Left ventricle myocardium inferior (tissue), 1 donor: Measurements from ENCODE around the gene RPS6KA5. TPM values are rescaled to one million over a fixed set of nuclear protein-coding genes. Genes with fewer than 3 reads are reported as not detected.
"Not testable (repeated sequence)": the region's sequence is repeated elsewhere in the genome, so short reads cannot be mapped to it uniquely, and the experiment has no call there.

ENCODE experiments used
- DNase-seq: peaks from one replicate; pipeline ENCODE4 v3.0.0-alpha.2; 2020
- H3K27ac ChIP-seq: fragments of 200-600 bp; replicated peaks from 2 replicates; pipeline ENCODE4 v1.8.0; 2021
- H3K27me3 ChIP-seq: fragments of 200-600 bp; 2 replicates; pipeline ENCODE4 v1.8.0; 2021; ENCODE audit warnings: low read depth
- H3K36me3 ChIP-seq: fragments of 200-600 bp; 2 replicates; pipeline ENCODE4 v1.8.0; 2021
- H3K4me1 ChIP-seq: fragments of 200-600 bp; 2 replicates; pipeline ENCODE4 v1.8.0; 2021
- H3K4me3 ChIP-seq: fragments of 200-600 bp; 2 replicates; pipeline ENCODE4 v1.8.0; 2021; ENCODE audit warnings: mild to moderate bottlenecking, moderate library complexity
- H3K9me3 ChIP-seq: fragments of 200-600 bp; replicated peaks from 2 replicates; pipeline ENCODE4 v1.8.0; 2021
- CTCF ChIP-seq: fragments of 200-600 bp; IDR thresholded peaks from 2 replicates; pipeline ENCODE4 v1.8.0; 2021; ENCODE audit warnings: antibody characterized with exemption, mild to moderate bottlenecking, borderline replicate concordance
- intact Hi-C: fragments of 100-400 bp; cut with micrococcal nuclease; formaldehyde crosslinking; loops from one replicate; pipeline ENCODE4 v1.11.0; 2022
- total RNA-seq: library from RNA; stranded (reverse); fragmentation: NEBNext Ultra II Directional; extraction: Animal tissue kit (Norgen Biotek cat#: 25700); gene quantifications from one replicate; pipeline ENCODE4 v1.2.1, GENCODE V29; 2021
- donor health status: DM: no; HTN: yes; CAD: no; lungs with severe emphysema.

RPS6KA5 gene
- total RNA-seq, 1 donor from 2014 or later: 6.4 TPM

- intact Hi-C loops: no loop called here
- Histone ChIP-seq H3K4me1 (no peaks in the 10 kb centered on the region), H3K9me3 (no peaks in the 10 kb centered on the region), H3K27me3 (no peaks in the 10 kb centered on the region), H3K27ac (no peak overlapping the region), H3K4me3 (no peak overlapping the region), H3K36me3 (no peaks in the 10 kb centered on the region)
- DNase-seq: no peak
- TF ChIP-seq CTCF: no peak
Observed at GRCh38 chr14:91088585-91089235, 28.3 kb upstream of the RPS6KA5 start.

GRCh38 chr14:91087470-91087869, 27.0 kb upstream of the RPS6KA5 start:
- intact Hi-C loops, H3K9me3 ChIP-seq, H3K27me3 ChIP-seq, DNase-seq, H3K4me3 ChIP-seq, H3K4me1 ChIP-seq, H3K36me3 ChIP-seq, H3K27ac ChIP-seq: not testable (repeated sequence)

- no peak for DNase-seq
- H3K27me3 ChIP-seq: no peaks in the 10 kb centered on the region
- no peak overlapping the region for H3K27ac ChIP-seq
- H3K4me3 ChIP-seq: no peak overlapping the region
- intact Hi-C loops: no loop called here
- no peak for TF ChIP-seq CTCF
- H3K4me1 ChIP-seq: no peaks in the 10 kb centered on the region
- no peaks in the 10 kb centered on the region for H3K9me3 ChIP-seq
- H3K36me3 ChIP-seq: no peaks in the 10 kb centered on the region
Observed at GRCh38 chr14:91084516-91084915, 24.1 kb upstream of the RPS6KA5 start.

GRCh38 chr14:91082282-91082681, 21.8 kb upstream of the RPS6KA5 start:
- Histone ChIP-seq H3K9me3 (no peaks in the 10 kb centered on the region), H3K4me3 (no peak overlapping the region), H3K36me3 (no peaks in the 10 kb centered on the region), H3K27ac (no peak overlapping the region), H3K4me1 (no peaks in the 10 kb centered on the region), H3K27me3 (no peaks in the 10 kb centered on the region)
- intact Hi-C loops: no loop called here
- TF ChIP-seq CTCF: no peak
- DNase-seq: no peak

GRCh38 chr14:91080071-91080470, 19.6 kb upstream of the RPS6KA5 start:
- no peak for TF ChIP-seq CTCF
- intact Hi-C loops: no loop called here
- no peaks in the 10 kb centered on the region for H3K9me3 ChIP-seq
- H3K4me3 ChIP-seq: no peak overlapping the region
- H3K27me3 ChIP-seq: no peaks in the 10 kb centered on the region
- DNase-seq: no peak
- no peaks in the 10 kb centered on the region for H3K4me1 ChIP-seq
- H3K36me3 ChIP-seq: no peaks in the 10 kb centered on the region
- no peak overlapping the region for H3K27ac ChIP-seq

- no peaks in the 10 kb centered on the region for H3K4me1 ChIP-seq
- no peaks in the 10 kb centered on the region for H3K27me3 ChIP-seq
- intact Hi-C loops: no loop called here
- no peaks in the 10 kb centered on the region for H3K9me3 ChIP-seq
- no peak for TF ChIP-seq CTCF
- H3K27ac ChIP-seq: no peak overlapping the region
- H3K4me3 ChIP-seq: no peak overlapping the region
- no peak for DNase-seq
- H3K36me3 ChIP-seq: no peaks in the 10 kb centered on the region
Observed at GRCh38 chr14:91078095-91078737, 17.8 kb upstream of the RPS6KA5 start.
